ENCODE data around the gene NBEA. TPM values are rescaled to one million over a fixed set of nuclear protein-coding genes. Genes with fewer than 3 reads are reported as not detected.

Gene NBEA
- total and polyA plus RNA-seq, 2 experiments from 2014 or later: 9.1 to 29.1 TPM

DNA sequence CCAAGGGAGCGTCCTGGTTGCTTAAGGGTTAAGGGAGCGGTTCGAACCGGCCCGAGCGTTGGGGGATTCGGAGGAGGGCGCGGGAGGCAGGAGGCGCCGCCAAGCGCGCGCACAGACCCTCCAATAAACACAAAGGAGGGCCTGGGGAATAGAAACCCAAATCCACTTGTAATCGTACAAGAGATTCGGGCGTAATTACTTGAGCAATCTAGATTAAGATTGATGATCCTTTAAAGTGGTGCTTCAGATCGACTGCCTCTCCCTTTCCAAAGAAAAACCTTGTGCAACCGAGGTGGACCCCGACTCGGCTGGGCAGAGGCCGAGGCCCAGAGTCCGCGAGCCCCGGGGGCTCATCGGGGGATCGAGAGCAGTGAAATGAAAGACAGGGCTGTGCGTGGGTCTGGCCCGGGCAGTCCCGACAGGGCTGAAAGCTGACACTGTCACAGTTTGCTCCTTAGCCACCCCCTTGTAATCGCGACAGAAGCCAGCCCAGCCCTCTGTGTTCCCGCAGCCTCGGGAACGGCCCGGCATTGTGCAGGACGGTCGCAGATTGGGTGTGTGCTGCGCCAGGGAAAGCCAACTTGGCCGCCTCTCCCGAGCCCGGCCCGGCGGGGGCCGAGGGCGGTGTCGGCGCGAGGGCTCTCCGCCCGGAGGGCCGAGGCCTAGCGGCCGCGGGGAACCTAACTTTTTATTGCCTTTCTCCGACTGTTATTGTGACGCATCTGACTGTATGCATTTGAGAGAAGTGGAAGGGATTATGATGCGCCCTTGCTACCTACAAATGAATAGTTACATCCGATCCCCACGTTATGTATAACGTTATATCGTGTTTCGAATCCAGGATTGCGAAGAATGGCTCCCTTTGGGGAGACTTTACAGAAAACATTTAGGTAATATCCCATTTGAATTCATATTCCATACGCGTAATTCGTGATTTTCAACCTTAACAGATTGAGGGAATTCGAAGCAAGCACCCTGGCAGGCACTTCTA is 528.9 kb downstream of the NBEA start (continued):
- TF ChIP-seq, protein P1, sequence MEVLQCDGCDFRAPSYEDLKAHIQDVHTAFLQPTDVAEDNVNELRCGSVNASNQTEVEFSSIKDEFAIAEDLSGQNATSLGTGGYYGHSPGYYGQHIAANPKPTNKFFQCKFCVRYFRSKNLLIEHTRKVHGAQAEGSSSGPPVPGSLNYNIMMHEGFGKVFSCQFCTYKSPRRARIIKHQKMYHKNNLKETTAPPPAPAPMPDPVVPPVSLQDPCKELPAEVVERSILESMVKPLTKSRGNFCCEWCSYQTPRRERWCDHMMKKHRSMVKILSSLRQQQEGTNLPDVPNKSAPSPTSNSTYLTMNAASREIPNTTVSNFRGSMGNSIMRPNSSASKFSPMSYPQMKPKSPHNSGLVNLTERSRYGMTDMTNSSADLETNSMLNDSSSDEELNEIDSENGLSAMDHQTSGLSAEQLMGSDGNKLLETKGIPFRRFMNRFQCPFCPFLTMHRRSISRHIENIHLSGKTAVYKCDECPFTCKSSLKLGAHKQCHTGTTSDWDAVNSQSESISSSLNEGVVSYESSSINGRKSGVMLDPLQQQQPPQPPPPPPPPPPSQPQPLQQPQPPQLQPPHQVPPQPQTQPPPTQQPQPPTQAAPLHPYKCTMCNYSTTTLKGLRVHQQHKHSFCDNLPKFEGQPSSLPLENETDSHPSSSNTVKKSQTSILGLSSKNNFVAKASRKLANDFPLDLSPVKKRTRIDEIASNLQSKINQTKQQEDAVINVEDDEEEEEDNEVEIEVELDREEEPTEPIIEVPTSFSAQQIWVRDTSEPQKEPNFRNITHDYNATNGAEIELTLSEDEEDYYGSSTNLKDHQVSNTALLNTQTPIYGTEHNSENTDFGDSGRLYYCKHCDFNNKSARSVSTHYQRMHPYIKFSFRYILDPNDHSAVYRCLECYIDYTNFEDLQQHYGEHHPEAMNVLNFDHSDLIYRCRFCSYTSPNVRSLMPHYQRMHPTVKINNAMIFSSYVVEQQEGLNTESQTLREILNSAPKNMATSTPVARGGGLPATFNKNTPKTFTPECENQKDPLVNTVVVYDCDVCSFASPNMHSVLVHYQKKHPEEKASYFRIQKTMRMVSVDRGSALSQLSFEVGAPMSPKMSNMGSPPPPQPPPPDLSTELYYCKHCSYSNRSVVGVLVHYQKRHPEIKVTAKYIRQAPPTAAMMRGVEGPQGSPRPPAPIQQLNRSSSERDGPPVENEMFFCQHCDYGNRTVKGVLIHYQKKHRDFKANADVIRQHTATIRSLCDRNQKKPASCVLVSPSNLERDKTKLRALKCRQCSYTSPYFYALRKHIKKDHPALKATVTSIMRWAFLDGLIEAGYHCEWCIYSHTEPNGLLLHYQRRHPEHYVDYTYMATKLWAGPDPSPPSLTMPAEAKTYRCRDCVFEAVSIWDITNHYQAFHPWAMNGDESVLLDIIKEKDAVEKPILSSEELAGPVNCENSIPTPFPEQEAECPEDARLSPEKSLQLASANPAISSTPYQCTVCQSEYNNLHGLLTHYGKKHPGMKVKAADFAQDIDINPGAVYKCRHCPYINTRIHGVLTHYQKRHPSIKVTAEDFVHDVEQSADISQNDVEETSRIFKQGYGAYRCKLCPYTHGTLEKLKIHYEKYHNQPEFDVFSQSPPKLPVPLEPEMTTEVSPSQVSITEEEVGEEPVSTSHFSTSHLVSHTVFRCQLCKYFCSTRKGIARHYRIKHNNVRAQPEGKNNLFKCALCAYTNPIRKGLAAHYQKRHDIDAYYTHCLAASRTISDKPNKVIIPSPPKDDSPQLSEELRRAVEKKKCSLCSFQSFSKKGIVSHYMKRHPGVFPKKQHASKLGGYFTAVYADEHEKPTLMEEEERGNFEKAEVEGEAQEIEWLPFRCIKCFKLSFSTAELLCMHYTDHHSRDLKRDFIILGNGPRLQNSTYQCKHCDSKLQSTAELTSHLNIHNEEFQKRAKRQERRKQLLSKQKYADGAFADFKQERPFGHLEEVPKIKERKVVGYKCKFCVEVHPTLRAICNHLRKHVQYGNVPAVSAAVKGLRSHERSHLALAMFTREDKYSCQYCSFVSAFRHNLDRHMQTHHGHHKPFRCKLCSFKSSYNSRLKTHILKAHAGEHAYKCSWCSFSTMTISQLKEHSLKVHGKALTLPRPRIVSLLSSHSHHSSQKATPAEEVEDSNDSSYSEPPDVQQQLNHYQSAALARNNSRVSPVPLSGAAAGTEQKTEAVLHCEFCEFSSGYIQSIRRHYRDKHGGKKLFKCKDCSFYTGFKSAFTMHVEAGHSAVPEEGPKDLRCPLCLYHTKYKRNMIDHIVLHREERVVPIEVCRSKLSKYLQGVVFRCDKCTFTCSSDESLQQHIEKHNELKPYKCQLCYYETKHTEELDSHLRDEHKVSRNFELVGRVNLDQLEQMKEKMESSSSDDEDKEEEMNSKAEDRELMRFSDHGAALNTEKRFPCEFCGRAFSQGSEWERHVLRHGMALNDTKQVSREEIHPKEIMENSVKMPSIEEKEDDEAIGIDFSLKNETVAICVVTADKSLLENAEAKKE (CRISPR knock-in tag; IDR thresholded peaks at IDR 0.05): no peak
- TF ChIP-seq POLR2AphosphoS5 (IDR thresholded peaks at IDR 0.05; ENCODE audit: low read depth) (no peak), STAT1 (IDR thresholded peaks at IDR 0.05; ENCODE audit: unreplicated experiment) (no peak)
- TF ChIP-seq, protein P2, sequence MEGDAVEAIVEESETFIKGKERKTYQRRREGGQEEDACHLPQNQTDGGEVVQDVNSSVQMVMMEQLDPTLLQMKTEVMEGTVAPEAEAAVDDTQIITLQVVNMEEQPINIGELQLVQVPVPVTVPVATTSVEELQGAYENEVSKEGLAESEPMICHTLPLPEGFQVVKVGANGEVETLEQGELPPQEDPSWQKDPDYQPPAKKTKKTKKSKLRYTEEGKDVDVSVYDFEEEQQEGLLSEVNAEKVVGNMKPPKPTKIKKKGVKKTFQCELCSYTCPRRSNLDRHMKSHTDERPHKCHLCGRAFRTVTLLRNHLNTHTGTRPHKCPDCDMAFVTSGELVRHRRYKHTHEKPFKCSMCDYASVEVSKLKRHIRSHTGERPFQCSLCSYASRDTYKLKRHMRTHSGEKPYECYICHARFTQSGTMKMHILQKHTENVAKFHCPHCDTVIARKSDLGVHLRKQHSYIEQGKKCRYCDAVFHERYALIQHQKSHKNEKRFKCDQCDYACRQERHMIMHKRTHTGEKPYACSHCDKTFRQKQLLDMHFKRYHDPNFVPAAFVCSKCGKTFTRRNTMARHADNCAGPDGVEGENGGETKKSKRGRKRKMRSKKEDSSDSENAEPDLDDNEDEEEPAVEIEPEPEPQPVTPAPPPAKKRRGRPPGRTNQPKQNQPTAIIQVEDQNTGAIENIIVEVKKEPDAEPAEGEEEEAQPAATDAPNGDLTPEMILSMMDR (conservative IDR thresholded peaks at IDR 0.05; ENCODE audit: low read depth in 2 of 2): no peak

DNA sequence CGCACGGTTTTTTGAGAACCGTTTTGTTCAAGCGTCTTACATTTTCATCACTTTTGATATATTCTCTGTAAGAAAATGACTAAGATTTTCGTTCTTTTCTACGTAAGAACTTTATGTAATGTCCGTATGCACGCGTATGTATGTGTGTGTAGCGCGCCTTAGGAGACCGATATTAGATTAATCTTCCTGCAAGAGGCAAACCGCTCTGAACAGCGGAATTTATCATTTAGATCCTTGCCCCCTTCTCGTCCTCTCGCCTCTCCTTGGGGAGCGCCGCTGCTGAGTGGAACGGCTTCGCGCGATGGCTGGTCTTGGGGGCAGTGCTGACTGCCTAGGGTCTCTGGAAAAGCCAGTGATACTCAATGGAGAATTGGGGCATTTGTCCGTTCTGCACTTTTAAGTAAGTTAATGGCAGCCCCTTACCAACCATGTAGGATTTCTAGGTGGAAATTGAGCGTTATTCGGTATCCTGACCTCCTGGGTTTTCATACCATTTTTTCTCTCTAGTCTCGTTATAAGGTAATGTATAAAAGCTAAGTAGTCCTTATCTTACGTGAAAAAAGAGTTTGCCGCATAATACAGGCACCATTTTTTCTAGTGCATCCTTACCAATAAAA is 529.7 kb downstream of the NBEA start:
- Histone ChIP-seq H3K27ac (ENCODE audit: low read depth) (no peak overlapping the region), H3F3A (replicated peaks; ENCODE audit: low read depth) (no peaks in the 10 kb centered on the region; the same call in 1 of the 2 replicates), H3K4me3 (peak overlapping the region; percentile 71), H3K79me2 (replicated peaks; ENCODE audit: insufficient read depth) (no peaks in the 10 kb centered on the region), H3K4me2 (peak overlapping the region; percentile 85), H3K9me2 (ENCODE audit: insufficient read depth) (no peaks in the 10 kb centered on the region), H3K27me3 (ENCODE audit: insufficient read depth) (peaks cover 87% of the 10 kb centered on the region), H3K36me3 (ENCODE audit: insufficient read depth) (no peaks in the 10 kb centered on the region), H4K20me1 (replicated peaks; ENCODE audit: insufficient read depth) (peaks cover 18% of the 10 kb centered on the region), H3K4me1 (ENCODE audit: insufficient read depth) (peaks cover 44% of the 10 kb centered on the region), H2AFZ (no peak overlapping the region)
- Mint-ChIP-seq H3K4me3 (peak overlapping the region; percentile 84), H3K4me1 (peaks cover 35% of the 10 kb centered on the region), H3K9me3 (no peaks in the 10 kb centered on the region), H3K36me3 (ENCODE audit: low read depth) (no peaks in the 10 kb centered on the region), H3K27me3 (ENCODE audit: insufficient read depth, low read depth, poor library complexity) (peaks cover 67% of the 10 kb centered on the region), H3K27ac (no peak overlapping the region)
- ATAC-seq (peak; percentile 6), DNase-seq (ENCODE audit: low spot score) (peak; percentile 33)
- peak; percentile 71 for TF ChIP-seq EZH2 (IDR thresholded peaks at IDR 0.05; ENCODE audit: low read depth, unreplicated experiment)
- TF ChIP-seq, protein P3, sequence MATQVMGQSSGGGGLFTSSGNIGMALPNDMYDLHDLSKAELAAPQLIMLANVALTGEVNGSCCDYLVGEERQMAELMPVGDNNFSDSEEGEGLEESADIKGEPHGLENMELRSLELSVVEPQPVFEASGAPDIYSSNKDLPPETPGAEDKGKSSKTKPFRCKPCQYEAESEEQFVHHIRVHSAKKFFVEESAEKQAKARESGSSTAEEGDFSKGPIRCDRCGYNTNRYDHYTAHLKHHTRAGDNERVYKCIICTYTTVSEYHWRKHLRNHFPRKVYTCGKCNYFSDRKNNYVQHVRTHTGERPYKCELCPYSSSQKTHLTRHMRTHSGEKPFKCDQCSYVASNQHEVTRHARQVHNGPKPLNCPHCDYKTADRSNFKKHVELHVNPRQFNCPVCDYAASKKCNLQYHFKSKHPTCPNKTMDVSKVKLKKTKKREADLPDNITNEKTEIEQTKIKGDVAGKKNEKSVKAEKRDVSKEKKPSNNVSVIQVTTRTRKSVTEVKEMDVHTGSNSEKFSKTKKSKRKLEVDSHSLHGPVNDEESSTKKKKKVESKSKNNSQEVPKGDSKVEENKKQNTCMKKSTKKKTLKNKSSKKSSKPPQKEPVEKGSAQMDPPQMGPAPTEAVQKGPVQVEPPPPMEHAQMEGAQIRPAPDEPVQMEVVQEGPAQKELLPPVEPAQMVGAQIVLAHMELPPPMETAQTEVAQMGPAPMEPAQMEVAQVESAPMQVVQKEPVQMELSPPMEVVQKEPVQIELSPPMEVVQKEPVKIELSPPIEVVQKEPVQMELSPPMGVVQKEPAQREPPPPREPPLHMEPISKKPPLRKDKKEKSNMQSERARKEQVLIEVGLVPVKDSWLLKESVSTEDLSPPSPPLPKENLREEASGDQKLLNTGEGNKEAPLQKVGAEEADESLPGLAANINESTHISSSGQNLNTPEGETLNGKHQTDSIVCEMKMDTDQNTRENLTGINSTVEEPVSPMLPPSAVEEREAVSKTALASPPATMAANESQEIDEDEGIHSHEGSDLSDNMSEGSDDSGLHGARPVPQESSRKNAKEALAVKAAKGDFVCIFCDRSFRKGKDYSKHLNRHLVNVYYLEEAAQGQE (IDR thresholded peaks at IDR 0.05; ENCODE audit: unreplicated experiment): no peak

Data from GM23338 (cell line).